ENCODE data around the gene PARD3. TPM values are rescaled to one million over a fixed set of nuclear protein-coding genes. Genes with fewer than 3 reads are reported as not detected.

PARD3 gene
- total RNA-seq, 6 experiments from 2014 or later = 19.1 to 27.8 (median 22.0) TPM

- Histone ChIP-seq H3K36me3 (no peaks in the 10 kb centered on the region), H3K27me3 (no peaks in the 10 kb centered on the region), H3K9me3 (no peaks in the 10 kb centered on the region), H3K4me3 (no peak overlapping the region), H3K4me1 (peaks cover 0 to 19% (median 6%) of the 10 kb centered on the region in 4 donors), H3K27ac (no peak overlapping the region)
- intact Hi-C loops (cut with DNase I) = loop anchor here (10.0 kb wide), 1 partner anchor 88 kb away; the partner anchor contains the start of gene PARD3 (in 2 of the 2)
- TF ChIP-seq, protein P1, sequence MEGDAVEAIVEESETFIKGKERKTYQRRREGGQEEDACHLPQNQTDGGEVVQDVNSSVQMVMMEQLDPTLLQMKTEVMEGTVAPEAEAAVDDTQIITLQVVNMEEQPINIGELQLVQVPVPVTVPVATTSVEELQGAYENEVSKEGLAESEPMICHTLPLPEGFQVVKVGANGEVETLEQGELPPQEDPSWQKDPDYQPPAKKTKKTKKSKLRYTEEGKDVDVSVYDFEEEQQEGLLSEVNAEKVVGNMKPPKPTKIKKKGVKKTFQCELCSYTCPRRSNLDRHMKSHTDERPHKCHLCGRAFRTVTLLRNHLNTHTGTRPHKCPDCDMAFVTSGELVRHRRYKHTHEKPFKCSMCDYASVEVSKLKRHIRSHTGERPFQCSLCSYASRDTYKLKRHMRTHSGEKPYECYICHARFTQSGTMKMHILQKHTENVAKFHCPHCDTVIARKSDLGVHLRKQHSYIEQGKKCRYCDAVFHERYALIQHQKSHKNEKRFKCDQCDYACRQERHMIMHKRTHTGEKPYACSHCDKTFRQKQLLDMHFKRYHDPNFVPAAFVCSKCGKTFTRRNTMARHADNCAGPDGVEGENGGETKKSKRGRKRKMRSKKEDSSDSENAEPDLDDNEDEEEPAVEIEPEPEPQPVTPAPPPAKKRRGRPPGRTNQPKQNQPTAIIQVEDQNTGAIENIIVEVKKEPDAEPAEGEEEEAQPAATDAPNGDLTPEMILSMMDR (IDR thresholded peaks at IDR 0.05) = no peak
- TF ChIP-seq POLR2A (IDR thresholded peaks at IDR 0.05) = no peak
- peak in 1 of 4 donors; percentile 23 for ATAC-seq
- no peak for DNase-seq
These were observed 88.2 kb downstream of the PARD3 start for GRCh38 chr10:34726862-34727261.

GRCh38 chr10:34723750-34724149 is 91.3 kb downstream of the PARD3 start:
- Histone ChIP-seq H3K27me3 (no peaks in the 10 kb centered on the region), H3K4me1 (peaks cover 0 to 15% (median 6%) of the 10 kb centered on the region in 4 donors), H3K9me3 (no peaks in the 10 kb centered on the region), H3K36me3 (no peaks in the 10 kb centered on the region), H3K4me3 (no peak overlapping the region), H3K27ac (no peak overlapping the region)
- WGBS (ENCODE audit: insufficient coverage, low coverage, low lambda C conversion rate, missing lambda C conversion rate) = 20% methylated on average over 10 of the region's 10 CpGs
- no peak for TF ChIP-seq POLR2A (IDR thresholded peaks at IDR 0.05)
- TF ChIP-seq, protein P1 (IDR thresholded peaks at IDR 0.05) = peak; percentile 54 to 74 (median 62)
- ATAC-seq = peak; percentile 89 to 96 (median 92)
- intact Hi-C loops (cut with DNase I) = loop anchor here (10.0 kb wide), 1 partner anchor 91 kb away; the partner anchor contains the start of gene PARD3 (in 2 of the 2)
- peak in 2 of 3 donors; percentile 34 to 65 for DNase-seq

DNA sequence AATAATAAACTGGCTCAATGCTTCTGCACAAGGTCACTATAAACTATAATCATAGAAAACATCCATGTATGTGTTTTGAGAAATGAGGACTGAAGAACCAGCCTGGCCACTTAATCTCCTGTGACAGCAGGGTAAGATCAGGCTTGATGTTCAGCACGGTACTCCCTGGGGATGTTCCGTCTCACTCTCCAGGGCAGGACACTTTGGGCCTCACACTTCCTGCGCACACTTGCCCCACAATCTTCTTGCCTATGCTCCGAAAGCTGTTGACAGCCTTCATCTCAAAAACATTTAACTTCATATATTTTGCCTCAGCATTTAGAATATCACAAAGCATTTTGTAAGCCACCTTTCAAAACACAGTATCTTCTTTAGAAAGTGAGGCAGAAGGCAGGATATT is 92.7 kb downstream of the PARD3 start:
- DNase-seq (no peak), ATAC-seq (no peak)
- Histone ChIP-seq H3K27ac (no peak overlapping the region), H3K4me3 (no peak overlapping the region), H3K9me3 (no peaks in the 10 kb centered on the region), H3K36me3 (no peaks in the 10 kb centered on the region), H3K27me3 (no peaks in the 10 kb centered on the region), H3K4me1 (peaks cover 0 to 21% (median 7%) of the 10 kb centered on the region in 4 donors)
- 92% methylated on average over 4 of the region's 4 CpGs for WGBS (ENCODE audit: insufficient coverage, low coverage, low lambda C conversion rate, missing lambda C conversion rate)
- intact Hi-C loops (cut with DNase I) = loop anchor here (10.0 kb wide), 1 partner anchor 92 kb away; the partner anchor contains the start of gene PARD3 (in 2 of the 2)
- TF ChIP-seq, protein P1 (IDR thresholded peaks at IDR 0.05) = no peak
- no peak for TF ChIP-seq POLR2A (IDR thresholded peaks at IDR 0.05)

- intact Hi-C loops (cut with DNase I) = loop anchor here (10.0 kb wide), 1 partner anchor 93 kb away; the partner anchor contains the start of gene PARD3 (in 2 of the 2)
- 55% methylated on average over 3 of the region's 5 CpGs for WGBS (ENCODE audit: insufficient coverage, low coverage, low lambda C conversion rate, missing lambda C conversion rate)
- DNase-seq (no peak), ATAC-seq (no peak)
- no peaks in the 10 kb centered on the region for H3K27me3 ChIP-seq
- TF ChIP-seq POLR2A (IDR thresholded peaks at IDR 0.05) = no peak
- TF ChIP-seq, protein P1 (IDR thresholded peaks at IDR 0.05) = no peak
- no peak overlapping the region for H3K4me3 ChIP-seq
- H3K36me3 ChIP-seq = no peaks in the 10 kb centered on the region
- no peak overlapping the region for H3K27ac ChIP-seq
- H3K4me1 ChIP-seq = peaks cover 0 to 15% (median 4%) of the 10 kb centered on the region in 4 donors
- no peaks in the 10 kb centered on the region for H3K9me3 ChIP-seq
These were observed 93.8 kb downstream of the PARD3 start for GRCh38 chr10:34721208-34721840.
